ENCODE measurements around the gene RNF34. TPM values are rescaled to one million over a fixed set of nuclear protein-coding genes. Genes with fewer than 3 reads are reported as not detected.

Gene RNF34
- total RNA-seq, 1 experiment from 2014 or later = 53.6 TPM

DNA sequence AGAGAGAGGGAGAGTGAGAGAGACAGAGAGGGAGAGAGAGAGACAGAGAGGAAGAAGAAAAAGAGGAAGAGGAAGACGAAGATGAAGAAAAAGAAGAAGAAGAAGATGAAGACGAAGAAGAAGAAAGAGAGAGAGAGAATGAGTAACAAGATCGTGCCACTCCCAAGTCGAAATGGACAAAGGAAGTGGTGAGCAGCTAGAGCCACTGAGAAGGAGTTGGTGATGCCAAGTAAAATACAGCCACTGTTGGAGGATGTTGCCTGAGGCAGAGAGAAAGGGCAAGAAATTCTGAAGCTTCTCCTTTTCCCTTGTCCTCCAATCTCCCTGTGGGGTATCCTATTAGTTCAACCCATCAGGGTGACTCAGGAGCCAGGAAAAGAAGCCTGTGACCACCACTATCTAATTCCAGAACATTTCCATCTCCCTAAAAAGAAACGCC lies 35.2 kb upstream of the RNF34 start:
- Mint-ChIP-seq H3K27ac (no peak overlapping the region), H3K4me1 (no peaks in the 10 kb centered on the region), H3K36me3 (no peaks in the 10 kb centered on the region), H3K27me3 (ENCODE audit: low read depth) (peaks cover 12% of the 10 kb centered on the region), H3K4me3 (no peak overlapping the region), H3K9me3 (no peaks in the 10 kb centered on the region)
- POLR2A ChIA-PET = no interaction called here
- TF ChIP-seq, protein P1, sequence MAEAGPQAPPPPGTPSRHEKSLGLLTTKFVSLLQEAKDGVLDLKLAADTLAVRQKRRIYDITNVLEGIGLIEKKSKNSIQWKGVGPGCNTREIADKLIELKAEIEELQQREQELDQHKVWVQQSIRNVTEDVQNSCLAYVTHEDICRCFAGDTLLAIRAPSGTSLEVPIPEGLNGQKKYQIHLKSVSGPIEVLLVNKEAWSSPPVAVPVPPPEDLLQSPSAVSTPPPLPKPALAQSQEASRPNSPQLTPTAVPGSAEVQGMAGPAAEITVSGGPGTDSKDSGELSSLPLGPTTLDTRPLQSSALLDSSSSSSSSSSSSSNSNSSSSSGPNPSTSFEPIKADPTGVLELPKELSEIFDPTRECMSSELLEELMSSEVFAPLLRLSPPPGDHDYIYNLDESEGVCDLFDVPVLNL (CRISPR knock-in tag; IDR thresholded peaks at IDR 0.05; ENCODE audit: borderline replicate concordance, low read depth) = no peak
- TF ChIP-seq ZNF317 (CRISPR knock-in tag; IDR thresholded peaks at IDR 0.05; ENCODE audit: borderline replicate concordance, low read depth) (no peak), RORB (CRISPR knock-in tag; IDR thresholded peaks at IDR 0.05) (no peak), ATF1 (CRISPR knock-in tag; IDR thresholded peaks at IDR 0.05) (no peak)
- TF ChIP-seq, protein P2, sequence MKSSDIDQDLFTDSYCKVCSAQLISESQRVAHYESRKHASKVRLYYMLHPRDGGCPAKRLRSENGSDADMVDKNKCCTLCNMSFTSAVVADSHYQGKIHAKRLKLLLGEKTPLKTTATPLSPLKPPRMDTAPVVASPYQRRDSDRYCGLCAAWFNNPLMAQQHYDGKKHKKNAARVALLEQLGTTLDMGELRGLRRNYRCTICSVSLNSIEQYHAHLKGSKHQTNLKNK (CRISPR knock-in tag; IDR thresholded peaks at IDR 0.05) = no peak
- TF ChIP-seq, protein P3, sequence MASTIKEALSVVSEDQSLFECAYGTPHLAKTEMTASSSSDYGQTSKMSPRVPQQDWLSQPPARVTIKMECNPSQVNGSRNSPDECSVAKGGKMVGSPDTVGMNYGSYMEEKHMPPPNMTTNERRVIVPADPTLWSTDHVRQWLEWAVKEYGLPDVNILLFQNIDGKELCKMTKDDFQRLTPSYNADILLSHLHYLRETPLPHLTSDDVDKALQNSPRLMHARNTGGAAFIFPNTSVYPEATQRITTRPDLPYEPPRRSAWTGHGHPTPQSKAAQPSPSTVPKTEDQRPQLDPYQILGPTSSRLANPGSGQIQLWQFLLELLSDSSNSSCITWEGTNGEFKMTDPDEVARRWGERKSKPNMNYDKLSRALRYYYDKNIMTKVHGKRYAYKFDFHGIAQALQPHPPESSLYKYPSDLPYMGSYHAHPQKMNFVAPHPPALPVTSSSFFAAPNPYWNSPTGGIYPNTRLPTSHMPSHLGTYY (CRISPR knock-in tag; IDR thresholded peaks at IDR 0.05) = no peak
- ATAC-seq (no peak), DNase-seq (ENCODE audit: low spot score) (no peak)
- CTCF ChIA-PET = no interaction called here

DNA sequence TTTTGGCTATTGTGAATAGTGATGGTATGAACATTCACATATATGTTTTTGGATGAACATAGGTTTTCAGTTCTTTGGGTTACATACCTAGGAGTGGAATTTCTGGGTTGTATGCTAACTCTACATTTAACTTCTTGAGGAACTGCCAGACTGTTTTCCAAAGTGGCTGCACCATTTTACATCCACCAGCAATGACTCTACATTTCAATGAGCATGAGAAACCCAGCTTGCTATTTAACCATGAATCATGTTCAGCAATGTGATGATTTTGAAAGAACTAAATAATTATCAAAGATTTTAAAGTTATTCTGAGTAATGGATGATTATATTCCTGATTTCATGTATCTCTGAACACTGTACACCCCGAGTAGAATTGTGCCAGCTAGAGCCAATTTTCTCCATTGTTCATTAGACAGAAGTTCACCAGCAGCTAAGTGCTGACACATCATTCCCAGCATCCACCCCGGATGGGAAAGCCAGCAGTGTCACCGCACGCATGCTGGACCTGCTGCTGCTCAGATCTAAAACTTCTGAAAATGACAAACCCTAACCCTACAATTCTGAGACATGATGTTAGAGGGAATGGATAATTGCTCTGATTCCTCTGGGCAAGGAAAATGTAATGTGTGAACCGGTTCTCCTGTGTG lies 34.4 kb upstream of the RNF34 start:
- ATAC-seq (no peak), DNase-seq (ENCODE audit: low spot score) (no peak)
- Mint-ChIP-seq H3K27ac (no peak overlapping the region), H3K36me3 (no peaks in the 10 kb centered on the region), H3K27me3 (ENCODE audit: low read depth) (peaks cover 12% of the 10 kb centered on the region), H3K4me3 (no peak overlapping the region), H3K4me1 (no peaks in the 10 kb centered on the region), H3K9me3 (no peaks in the 10 kb centered on the region)
- POLR2A ChIA-PET = no interaction called here
- CTCF ChIA-PET = no interaction called here
- TF ChIP-seq KAT7 (CRISPR knock-in tag; IDR thresholded peaks at IDR 0.05; ENCODE audit: borderline replicate concordance) (no peak), CREB1 (CRISPR knock-in tag; IDR thresholded peaks at IDR 0.05) (no peak), JAZF1 (CRISPR knock-in tag; IDR thresholded peaks at IDR 0.05) (no peak), ZBTB21 (CRISPR knock-in tag; IDR thresholded peaks at IDR 0.05; ENCODE audit: borderline replicate concordance) (no peak), FOXJ3 (CRISPR knock-in tag; IDR thresholded peaks at IDR 0.05; ENCODE audit: borderline replicate concordance) (no peak), NFYB (CRISPR knock-in tag; conservative IDR thresholded peaks at IDR 0.05; ENCODE audit: low read depth) (no peak), NR2C2 (CRISPR knock-in tag; IDR thresholded peaks at IDR 0.05) (no peak)
- TF ChIP-seq, protein P2 (CRISPR knock-in tag; IDR thresholded peaks at IDR 0.05) = no peak
- TF ChIP-seq, protein P1 (CRISPR knock-in tag; IDR thresholded peaks at IDR 0.05; ENCODE audit: borderline replicate concordance, low read depth) = no peak
- TF ChIP-seq, protein P4, sequence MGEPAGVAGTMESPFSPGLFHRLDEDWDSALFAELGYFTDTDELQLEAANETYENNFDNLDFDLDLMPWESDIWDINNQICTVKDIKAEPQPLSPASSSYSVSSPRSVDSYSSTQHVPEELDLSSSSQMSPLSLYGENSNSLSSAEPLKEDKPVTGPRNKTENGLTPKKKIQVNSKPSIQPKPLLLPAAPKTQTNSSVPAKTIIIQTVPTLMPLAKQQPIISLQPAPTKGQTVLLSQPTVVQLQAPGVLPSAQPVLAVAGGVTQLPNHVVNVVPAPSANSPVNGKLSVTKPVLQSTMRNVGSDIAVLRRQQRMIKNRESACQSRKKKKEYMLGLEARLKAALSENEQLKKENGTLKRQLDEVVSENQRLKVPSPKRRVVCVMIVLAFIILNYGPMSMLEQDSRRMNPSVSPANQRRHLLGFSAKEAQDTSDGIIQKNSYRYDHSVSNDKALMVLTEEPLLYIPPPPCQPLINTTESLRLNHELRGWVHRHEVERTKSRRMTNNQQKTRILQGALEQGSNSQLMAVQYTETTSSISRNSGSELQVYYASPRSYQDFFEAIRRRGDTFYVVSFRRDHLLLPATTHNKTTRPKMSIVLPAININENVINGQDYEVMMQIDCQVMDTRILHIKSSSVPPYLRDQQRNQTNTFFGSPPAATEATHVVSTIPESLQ (CRISPR knock-in tag; IDR thresholded peaks at IDR 0.05) = no peak

DNA sequence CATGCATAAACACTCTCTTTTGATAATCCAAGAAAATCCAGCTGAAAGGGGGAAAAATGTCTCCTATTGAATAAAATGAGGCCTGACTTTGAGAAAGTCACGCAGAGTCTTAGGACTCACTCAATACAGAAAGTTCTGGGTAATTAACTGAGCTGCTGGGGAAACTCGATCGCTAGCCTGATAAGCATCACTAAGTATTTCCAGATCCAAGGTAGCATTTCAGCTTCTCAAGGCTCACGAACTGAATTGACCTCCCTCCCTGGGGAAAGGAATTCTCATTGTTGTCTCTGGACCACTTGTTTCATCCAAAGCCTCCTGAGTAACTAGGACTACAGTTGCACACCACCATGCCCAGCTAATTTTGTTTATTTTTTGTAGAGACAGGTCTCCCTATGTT lies 33.9 kb upstream of the RNF34 start:
- ChIA-PET POLR2A (no interaction called here), CTCF (no interaction called here)
- no peaks in the 10 kb centered on the region for H3K36me3 Mint-ChIP-seq
- no peak for ATAC-seq
- no peak overlapping the region for H3K4me3 Mint-ChIP-seq
- H3K9me3 Mint-ChIP-seq = no peaks in the 10 kb centered on the region
- H3K27ac Mint-ChIP-seq = no peak overlapping the region
- no peaks in the 10 kb centered on the region for H3K4me1 Mint-ChIP-seq
- no peak for DNase-seq (ENCODE audit: low spot score)
- peaks cover 12% of the 10 kb centered on the region for H3K27me3 Mint-ChIP-seq (ENCODE audit: low read depth)
- TF ChIP-seq, protein P5, sequence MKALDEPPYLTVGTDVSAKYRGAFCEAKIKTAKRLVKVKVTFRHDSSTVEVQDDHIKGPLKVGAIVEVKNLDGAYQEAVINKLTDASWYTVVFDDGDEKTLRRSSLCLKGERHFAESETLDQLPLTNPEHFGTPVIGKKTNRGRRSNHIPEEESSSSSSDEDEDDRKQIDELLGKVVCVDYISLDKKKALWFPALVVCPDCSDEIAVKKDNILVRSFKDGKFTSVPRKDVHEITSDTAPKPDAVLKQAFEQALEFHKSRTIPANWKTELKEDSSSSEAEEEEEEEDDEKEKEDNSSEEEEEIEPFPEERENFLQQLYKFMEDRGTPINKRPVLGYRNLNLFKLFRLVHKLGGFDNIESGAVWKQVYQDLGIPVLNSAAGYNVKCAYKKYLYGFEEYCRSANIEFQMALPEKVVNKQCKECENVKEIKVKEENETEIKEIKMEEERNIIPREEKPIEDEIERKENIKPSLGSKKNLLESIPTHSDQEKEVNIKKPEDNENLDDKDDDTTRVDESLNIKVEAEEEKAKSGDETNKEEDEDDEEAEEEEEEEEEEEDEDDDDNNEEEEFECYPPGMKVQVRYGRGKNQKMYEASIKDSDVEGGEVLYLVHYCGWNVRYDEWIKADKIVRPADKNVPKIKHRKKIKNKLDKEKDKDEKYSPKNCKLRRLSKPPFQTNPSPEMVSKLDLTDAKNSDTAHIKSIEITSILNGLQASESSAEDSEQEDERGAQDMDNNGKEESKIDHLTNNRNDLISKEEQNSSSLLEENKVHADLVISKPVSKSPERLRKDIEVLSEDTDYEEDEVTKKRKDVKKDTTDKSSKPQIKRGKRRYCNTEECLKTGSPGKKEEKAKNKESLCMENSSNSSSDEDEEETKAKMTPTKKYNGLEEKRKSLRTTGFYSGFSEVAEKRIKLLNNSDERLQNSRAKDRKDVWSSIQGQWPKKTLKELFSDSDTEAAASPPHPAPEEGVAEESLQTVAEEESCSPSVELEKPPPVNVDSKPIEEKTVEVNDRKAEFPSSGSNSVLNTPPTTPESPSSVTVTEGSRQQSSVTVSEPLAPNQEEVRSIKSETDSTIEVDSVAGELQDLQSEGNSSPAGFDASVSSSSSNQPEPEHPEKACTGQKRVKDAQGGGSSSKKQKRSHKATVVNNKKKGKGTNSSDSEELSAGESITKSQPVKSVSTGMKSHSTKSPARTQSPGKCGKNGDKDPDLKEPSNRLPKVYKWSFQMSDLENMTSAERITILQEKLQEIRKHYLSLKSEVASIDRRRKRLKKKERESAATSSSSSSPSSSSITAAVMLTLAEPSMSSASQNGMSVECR (CRISPR knock-in tag; IDR thresholded peaks at IDR 0.05; ENCODE audit: borderline replicate concordance) = no peak
- no peak for TF ChIP-seq RORB (CRISPR knock-in tag; IDR thresholded peaks at IDR 0.05)
- no peak for TF ChIP-seq SOX15 (CRISPR knock-in tag; IDR thresholded peaks at IDR 0.05)
- TF ChIP-seq CBFB (CRISPR knock-in tag; IDR thresholded peaks at IDR 0.05; ENCODE audit: low read depth) = no peak

Measured in WTC11 (cell line).